Measurements from ENCODE around the gene ADAMTSL1. TPM values are rescaled to one million over a fixed set of nuclear protein-coding genes. Genes with fewer than 3 reads are reported as not detected.
A peak's percentile ranks its signal among the peaks of the same experiment; 100 is the strongest.

ADAMTSL1 gene
- total RNA-seq, 4 donors from 2014 or later = 21.3 to 138 (median 125) TPM

- Histone ChIP-seq H3K36me3 (no peaks in the 10 kb centered on the region), H3K27ac (peak overlapping the region; percentile 48 to 79 (median 74)), H3K27me3 (no peaks in the 10 kb centered on the region), H3K4me3 (peak overlapping the region in 1 of 2 donors; percentile 22), H3K4me1 (peaks cover 13 to 57% (median 15%) of the 10 kb centered on the region in 3 donors), H3K9me3 (no peaks in the 10 kb centered on the region)
- TF ChIP-seq POLR2A (IDR thresholded peaks at IDR 0.05) (no peak), EP300 (IDR thresholded peaks at IDR 0.05) (no peak), POLR2AphosphoS5 (IDR thresholded peaks at IDR 0.05) (no peak)
- TF ChIP-seq, protein P1, sequence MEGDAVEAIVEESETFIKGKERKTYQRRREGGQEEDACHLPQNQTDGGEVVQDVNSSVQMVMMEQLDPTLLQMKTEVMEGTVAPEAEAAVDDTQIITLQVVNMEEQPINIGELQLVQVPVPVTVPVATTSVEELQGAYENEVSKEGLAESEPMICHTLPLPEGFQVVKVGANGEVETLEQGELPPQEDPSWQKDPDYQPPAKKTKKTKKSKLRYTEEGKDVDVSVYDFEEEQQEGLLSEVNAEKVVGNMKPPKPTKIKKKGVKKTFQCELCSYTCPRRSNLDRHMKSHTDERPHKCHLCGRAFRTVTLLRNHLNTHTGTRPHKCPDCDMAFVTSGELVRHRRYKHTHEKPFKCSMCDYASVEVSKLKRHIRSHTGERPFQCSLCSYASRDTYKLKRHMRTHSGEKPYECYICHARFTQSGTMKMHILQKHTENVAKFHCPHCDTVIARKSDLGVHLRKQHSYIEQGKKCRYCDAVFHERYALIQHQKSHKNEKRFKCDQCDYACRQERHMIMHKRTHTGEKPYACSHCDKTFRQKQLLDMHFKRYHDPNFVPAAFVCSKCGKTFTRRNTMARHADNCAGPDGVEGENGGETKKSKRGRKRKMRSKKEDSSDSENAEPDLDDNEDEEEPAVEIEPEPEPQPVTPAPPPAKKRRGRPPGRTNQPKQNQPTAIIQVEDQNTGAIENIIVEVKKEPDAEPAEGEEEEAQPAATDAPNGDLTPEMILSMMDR (IDR thresholded peaks at IDR 0.05) = peak in 1 of 4 experiments; percentile 48
- peak; percentile 82 for ATAC-seq
- 19 to 50% methylated on average over 5 to 14 of the region's 14 CpGs for WGBS, 2 donors (ENCODE audit: low coverage in 1 of 2)
These were observed 387.9 kb downstream of the ADAMTSL1 start for GRCh38 chr9:18861609-18862544.

DNA sequence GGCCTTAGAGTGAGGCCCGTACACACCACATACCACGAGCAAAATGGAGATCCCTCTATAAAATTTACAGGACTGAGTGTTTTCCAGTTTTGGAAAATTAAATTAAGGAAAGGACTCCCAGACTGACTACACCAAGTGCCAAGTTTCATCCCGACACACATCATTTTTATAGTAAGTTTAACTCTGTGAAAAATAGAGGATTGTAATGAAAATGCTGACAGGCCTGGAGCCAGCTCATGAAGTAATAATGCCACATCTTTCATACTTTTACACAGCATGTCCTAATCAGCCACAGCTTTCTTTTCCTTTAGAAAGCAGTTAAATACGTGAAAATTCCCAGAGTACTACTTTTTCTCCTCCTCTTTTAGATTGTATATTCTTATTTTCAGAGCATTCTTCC, 389.8 kb downstream of the ADAMTSL1 start:
- H3K27ac ChIP-seq = peak overlapping the region; percentile 36 to 79 (median 74)
- ATAC-seq = no peak
- TF ChIP-seq EP300 (IDR thresholded peaks at IDR 0.05) (no peak), POLR2AphosphoS5 (IDR thresholded peaks at IDR 0.05) (no peak), POLR2A (IDR thresholded peaks at IDR 0.05) (no peak)
- TF ChIP-seq, protein P1 (IDR thresholded peaks at IDR 0.05) = no peak

DNA sequence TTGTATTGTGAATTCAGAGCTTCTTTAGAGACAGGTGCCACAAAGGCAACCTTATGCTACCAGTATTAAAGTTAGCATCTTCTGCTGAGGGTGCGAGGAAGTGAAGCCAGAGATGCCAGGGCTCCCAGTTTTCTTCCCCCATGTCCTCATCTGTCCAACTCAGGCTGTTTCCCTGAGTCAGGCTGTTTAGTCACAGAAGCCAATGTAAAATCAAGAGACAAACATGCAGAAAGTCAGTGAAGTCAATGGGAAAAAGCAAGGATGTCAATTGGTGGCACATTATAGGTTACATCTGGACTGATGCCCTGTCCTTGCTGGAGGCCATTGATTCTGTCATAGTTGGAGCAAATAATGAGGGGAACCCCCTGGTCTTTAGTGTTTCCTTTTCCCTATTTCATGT, 390.6 kb downstream of the ADAMTSL1 start:
- H3K27ac ChIP-seq = peak overlapping the region in 3 of 4 donors; percentile 72 to 79 (median 76)
- H3K27me3 ChIP-seq = no peaks in the 10 kb centered on the region
- peaks cover 13 to 46% (median 15%) of the 10 kb centered on the region in 3 donors for H3K4me1 ChIP-seq
- no peak for TF ChIP-seq POLR2AphosphoS5 (IDR thresholded peaks at IDR 0.05)
- TF ChIP-seq EP300 (IDR thresholded peaks at IDR 0.05) = no peak
- TF ChIP-seq, protein P1 (IDR thresholded peaks at IDR 0.05) = no peak
- no peak for TF ChIP-seq POLR2A (IDR thresholded peaks at IDR 0.05)
- no peak overlapping the region for H3K4me3 ChIP-seq
- no peak for ATAC-seq
- 80 to 91% methylated on average over 1 of the region's 1 CpG for WGBS, 2 donors (ENCODE audit: low coverage in 1 of 2)
- H3K36me3 ChIP-seq = peaks cover 0 to 6% of the 10 kb centered on the region in 2 donors
- peaks cover 0 to 8% (median 0%) of the 10 kb centered on the region in 3 donors for H3K9me3 ChIP-seq

More for the DNA sequence above, 389.8 kb downstream of the ADAMTSL1 start:
- Histone ChIP-seq H3K9me3 (peaks cover 0 to under 1% (median 0%) of the 10 kb centered on the region in 3 donors), H3K4me3 (no peak overlapping the region), H3K36me3 (peaks cover 0 to under 1% of the 10 kb centered on the region in 2 donors), H3K27me3 (no peaks in the 10 kb centered on the region), H3K4me1 (peaks cover 13 to 46% (median 15%) of the 10 kb centered on the region in 3 donors)
- 34 to 44% methylated on average over 2 to 3 of the region's 4 CpGs for WGBS, 2 donors (ENCODE audit: low coverage in 1 of 2)

GRCh38 chr9:18865542-18865941, 391.6 kb downstream of the ADAMTSL1 start:
- Histone ChIP-seq H3K27ac (no peak overlapping the region), H3K4me1 (peaks cover 13 to 43% (median 15%) of the 10 kb centered on the region in 3 donors), H3K27me3 (no peaks in the 10 kb centered on the region), H3K36me3 (peaks cover 0 to 6% of the 10 kb centered on the region in 2 donors), H3K9me3 (peaks cover 0 to 15% (median 0%) of the 10 kb centered on the region in 3 donors), H3K4me3 (no peak overlapping the region)
- 89% methylated on average over 2 of the region's 3 CpGs; no CpG with 5 or more reads in 1 of the 2 donors for WGBS, 2 donors (ENCODE audit: low coverage in 1 of 2)
- ATAC-seq = no peak
- TF ChIP-seq, protein P1 (IDR thresholded peaks at IDR 0.05) = no peak
